NOMO-1 treated with DMSO at 0.1 percent for 48 hours (cell line): ENCODE results near the gene MADCAM1.

Experiments used
- DNase-seq: peaks from one replicate; lab custom pipeline; 2025; ENCODE audit not compliant: unreplicated experiment; lab: John Stamatoyannopoulos, UW

MADCAM1 gene

GRCh38 chr19:507286-508203 is 11.3 kb downstream of the MADCAM1 start, which contains the start of gene TPGS1:
Gene TPGS1 (plus strand): TSS chr19:507497. CDS start chr19:507507, 10 bp downstream.
- DNase-seq: peak; percentile 41

DNA sequence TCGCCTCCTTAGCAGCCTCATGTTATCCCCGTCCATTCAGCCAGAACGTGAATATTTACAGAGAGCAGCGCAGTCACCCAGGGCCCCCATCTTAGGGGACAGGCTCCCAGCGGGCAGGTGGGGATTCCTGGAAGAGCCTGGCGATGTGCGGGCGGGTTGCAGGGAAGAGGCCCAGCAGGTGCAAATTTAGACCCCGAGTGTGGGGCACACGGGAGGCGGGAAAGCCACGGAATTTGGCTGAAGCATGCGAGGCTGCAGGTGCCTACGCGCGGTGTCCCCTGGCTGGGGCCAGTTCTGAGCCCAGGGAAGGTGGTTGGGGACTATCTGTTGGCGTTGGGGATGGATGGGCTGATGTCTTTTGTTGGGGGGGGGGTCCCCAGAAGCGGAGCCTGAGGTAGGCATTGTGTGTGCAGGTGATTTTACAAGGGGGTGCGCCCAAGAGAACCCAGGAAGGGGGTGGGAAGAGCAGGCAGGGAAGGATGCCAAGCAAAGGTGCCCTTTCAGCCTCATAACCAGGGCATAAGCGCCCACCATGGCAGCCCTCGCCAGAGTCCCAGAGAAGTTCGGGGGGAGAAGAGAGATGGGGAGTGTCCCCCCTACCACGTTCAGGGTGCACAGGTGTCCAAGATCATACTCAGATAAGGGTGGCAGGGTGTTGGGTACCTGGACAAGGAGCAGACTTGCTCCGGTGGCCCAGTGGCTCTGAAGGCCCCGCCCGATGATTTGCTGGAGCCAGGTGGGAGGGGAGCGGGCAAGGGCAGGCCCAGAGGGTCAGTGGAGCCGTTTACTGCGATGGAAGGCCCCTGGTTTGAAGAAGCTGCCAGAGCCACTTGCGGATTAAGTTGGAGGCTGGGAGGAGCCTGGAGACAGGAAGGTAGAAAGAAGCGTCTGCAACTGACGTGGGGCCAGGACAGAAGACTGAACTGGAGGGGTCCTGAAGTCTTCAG is 12.2 kb downstream of the MADCAM1 start:
- no peak for DNase-seq

DNA sequence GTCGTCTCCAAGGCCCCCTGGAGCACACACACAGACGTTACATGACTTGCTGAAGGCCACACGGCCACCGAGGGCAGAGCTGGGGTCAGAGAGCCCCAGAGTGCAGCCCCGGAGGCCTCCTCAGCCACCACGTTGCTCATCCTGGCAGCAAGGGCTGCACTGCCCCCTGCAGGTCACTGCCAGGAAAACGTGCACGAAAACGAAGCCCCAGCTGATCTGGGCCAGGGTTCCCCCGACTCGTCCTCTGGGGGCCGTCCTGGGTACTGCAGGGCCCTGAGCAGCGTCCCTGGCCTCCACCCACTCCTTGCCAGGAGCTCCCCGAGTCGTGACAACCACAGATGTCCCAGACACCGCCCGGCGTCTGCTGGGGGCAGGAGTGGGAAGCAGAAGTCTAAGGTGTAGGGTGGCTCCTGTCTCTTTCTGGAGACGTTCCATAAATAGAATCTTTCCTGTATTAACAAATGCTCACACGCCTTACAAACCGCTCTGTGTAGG is 14.4 kb downstream of the MADCAM1 start:
- DNase-seq: peak; percentile 85

- peak; percentile 77 for DNase-seq
These were observed 15.0 kb downstream of the MADCAM1 start for GRCh38 chr19:511101-511851.

DNA sequence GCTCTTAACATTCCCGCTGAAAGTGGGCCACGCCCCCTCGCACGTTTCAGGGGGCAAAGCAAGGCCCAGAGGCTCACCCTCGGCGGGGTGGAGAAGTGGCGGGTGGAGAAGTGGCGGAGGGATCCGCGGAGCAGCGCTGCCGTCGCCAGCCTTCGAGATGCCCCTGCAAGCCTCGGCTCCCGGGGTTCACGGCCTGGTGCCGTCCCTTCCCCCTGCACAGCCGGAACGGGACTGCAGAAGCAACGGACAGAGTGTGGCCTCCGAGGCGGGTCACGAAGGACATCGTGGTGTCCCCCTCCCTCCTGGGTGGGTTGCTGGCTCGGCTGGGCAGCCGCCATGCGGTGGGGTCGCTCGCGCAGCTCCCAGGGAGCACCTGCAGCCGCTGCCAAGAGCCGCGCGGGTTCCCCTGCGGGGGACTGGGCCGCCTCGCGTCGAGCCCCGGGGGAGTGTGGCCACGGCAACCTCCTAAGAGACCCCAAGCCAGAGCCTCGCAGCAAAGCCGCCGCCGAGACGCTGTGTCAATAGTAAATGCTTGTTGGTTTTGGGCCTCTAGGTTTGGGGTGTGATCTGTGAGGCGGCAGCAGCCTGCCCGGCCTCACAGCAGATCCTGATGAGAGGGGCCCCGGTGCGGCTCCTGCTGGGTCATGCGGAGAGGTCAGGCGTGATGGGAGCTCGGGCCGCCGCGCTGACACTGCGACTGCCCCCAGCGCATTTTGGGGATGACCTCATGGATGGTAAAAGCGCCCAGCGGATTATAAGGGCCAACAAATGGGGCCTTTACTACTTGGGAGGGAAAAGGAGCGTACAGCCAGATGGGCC is 16.5 kb downstream of the MADCAM1 start:
- DNase-seq: no peak

- DNase-seq: no peak
These were observed 17.3 kb downstream of the MADCAM1 start for GRCh38 chr19:513368-514165.

DNA sequence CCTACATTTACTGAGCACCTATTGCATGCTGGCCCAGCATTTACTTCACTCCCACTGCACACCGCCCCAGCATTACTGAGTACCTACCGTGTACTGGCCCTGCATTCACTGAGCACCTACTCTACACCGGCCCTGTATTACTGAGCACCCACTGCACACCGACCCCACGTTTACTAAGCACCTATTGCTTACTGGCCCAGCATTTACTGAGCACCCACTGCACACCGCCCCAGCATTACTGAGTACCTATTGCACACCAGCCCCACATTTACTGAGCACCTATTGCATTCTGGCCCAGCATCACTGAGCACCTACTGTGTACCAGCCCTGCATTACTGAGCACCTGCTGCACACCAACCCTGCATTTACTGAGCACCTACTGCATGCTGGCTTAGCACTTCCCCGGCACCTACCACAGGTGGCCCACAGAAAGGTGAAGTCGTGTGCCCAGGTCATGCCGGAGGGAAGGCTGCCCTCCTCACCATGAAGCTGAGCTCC is 17.9 kb downstream of the MADCAM1 start:
- no peak for DNase-seq

DNA sequence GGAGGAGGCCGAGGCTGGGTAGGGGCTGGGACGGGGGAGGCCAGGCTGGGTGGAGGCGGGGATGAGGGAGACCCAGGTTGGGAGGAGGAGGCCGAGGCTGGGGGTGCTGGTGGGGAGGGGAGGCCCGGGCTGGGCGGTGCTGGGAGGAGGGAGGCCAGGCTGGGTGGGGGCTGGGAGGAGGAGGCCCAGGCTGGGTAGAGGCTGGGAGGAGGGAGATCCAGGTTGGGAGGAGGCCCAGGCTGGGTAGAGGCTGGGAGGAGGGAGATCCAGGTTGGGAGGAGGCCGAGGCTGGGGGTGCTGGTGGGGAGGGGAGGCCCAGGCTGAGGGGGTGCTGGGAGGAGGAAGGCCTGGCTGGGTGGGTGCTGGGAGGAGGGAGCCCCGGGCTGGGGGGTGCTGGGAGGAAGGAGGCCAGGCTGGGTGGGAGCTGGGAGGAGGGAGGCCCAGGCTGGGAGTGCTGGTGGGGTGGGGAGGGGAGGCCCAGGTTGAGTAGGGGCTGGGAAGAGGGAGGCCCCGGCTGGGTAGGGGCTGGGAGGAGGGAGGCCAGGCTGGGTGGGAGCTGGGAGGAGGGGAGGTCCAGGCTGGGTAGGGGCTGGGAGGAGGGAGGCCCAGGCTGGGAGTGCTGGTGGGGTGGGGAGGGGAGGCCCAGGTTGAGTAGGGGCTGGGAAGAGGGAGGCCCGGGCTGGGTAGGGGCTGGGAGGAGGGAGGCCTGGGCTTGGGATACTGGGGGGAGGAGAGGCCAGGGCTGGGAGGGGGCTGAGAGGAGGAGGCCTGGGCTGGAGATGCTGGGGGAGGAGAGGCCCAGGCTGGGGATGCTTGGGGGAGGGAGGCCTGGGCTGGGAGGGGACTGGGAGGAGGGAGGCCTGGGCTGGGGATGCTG is 21.7 kb downstream of the MADCAM1 start:
- DNase-seq: no peak

- no peak for DNase-seq
These were observed 22.4 kb downstream of the MADCAM1 start for GRCh38 chr19:518598-519231.

DNA sequence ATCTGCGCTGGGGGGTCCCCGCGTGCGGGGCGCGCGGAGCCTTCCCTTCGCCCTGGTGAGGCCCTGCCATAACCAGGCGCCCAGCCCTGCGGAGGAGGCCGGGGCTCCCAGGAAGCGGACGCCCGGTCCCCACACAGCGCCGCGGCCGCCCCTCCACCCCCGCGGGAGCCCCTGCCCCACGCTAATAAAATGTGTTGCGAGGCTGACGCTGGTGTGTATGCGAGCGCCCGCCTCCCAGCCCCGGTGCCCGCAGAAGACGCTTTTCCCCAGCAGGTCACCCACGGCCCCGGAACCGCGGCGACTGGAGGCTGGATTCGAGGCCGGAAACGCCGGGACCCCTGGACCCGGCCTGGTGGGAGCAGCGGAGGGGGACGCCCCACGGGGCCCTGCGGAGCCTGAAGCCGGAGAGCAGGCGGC is 23.2 kb downstream of the MADCAM1 start:
- no peak for DNase-seq

DNA sequence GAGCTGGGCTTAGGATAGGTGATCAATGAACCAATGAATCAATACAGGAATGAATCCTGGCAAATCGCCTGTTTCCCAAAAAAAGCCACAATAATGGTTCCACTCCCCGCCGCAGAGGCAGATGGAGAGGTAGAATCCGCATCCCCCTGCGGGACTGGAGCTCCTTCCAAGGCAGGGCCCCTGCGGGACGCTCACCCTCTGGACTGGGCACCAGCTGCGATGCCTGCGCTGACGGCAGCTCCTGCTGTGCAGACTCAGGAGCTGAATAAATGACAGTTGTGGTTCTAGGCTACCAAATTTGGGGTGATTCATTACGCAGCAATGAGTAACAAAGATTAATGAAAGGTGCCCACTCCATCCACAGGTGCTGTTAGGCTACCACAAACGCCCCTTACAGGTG is 26.4 kb downstream of the MADCAM1 start:
- no peak for DNase-seq

DNA sequence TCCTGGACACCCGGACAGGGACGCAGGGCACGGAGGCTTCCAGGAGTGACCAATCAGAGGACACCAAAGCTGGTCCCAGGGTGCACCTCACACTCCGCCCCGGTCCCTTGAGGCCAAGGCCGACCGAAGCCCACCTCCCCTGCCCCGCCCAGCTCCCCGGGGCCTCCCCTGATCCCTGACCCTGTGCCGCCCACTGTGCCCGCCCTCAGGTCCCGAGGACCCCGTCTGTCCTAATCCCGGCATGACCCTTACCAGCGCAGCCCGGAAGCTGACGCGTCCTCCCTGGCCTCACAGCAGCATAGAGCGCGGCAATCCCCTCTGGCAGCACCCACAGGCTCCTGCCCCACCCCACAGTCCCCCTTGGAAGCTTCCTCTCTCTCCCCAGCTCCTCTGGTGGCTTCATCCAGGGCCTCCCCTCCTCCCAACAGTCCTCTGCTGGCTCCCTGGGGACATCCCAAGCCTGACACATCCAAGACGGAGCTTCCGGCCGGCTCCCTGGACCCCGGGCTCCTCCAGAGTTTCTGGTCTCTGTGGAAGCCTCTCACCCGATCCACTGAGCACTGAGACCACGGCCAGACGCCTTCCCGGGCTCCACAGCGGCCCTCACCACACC is 27.9 kb downstream of the MADCAM1 start:
- no peak for DNase-seq

GRCh38 chr19:525029-525428 is 28.7 kb downstream of the MADCAM1 start:
- DNase-seq: no peak

DNA sequence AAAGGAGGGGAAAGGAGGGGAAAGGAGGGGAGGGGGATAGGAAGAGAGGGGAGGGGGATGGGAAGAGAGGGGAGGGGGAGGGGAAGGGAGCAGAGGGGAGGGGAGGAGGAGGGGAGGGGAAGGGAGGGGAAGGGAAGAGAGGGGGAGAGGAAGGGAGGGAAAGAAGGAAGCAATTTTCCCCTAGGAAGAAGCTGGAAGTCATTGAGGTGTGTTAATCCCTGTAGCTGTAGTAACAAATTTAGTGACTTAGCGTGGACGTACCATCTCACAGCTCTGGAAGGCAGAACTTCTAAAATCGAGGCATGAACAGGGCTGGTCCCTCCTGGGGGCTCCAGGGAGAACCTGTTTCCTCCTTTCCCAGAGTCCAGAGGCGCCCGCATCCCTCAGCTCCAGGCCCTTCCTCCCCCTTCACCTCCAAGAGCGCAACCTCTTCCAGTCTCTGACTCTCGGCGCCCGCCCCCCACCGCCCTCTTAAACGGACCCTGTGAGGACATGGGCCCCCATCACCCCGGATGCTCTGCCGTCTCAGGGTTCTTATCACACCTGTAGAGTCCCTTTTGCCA is 29.7 kb downstream of the MADCAM1 start:
- DNase-seq: no peak

DNA sequence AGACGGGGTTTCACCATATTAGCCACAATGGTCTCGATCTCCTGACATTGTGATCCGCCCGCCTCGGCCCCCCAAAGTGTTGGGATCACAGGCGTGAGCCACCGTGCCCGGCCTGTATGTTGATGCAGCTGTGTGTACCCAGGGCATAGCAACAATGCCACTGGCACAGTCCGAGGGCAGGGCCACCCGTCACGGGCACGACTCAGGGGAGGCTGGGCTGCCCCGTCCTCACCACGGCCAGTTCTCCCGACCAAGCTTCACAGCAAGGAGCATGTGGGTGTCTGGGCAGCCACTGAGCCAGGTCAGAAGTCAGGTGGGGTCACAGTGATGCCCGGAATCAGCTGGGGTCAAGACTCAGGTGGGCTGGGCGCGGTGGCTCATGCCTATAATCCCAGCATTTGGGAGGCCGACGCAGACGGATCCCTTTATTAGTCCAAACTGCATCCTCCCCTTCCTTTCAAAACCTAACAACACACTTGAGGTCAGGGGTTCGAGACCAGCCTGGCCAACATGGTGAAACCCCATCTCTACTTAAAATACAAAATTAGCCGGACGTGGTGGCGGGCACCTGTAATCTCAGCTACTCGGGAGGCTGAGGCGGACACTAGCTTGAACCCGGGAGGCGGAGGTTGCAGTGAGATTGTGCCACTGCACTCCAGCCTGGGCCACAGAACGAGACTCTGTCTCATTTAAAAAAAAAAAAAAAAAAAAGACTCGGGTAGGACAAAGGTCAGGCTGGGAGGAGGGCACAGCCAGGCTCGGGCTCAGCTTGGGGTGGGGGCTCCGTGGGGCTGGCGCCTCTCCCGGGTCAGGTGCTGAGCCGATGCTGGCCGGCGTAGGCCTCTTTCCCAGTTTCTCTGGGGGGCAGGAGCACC is 34.1 kb downstream of the MADCAM1 start:
- no peak for DNase-seq
